HG03095 (cell line): ENCODE data around the gene ISOC2.

ENCODE experiments used
- ATAC-seq: cut with Tn5 transposase; IDR thresholded peaks from one replicate; pipeline ENCODE4 v1.9.1; 2021; ENCODE audit warnings: moderate library complexity; ENCODE audit not compliant: unreplicated experiment

ISOC2 gene

GRCh38 chr19:55479451-55480230 is 18.2 kb upstream of the ISOC2 start:
- ATAC-seq, result no peak

- ATAC-seq, result no peak
Observed at GRCh38 chr19:55479045-55479444, 17.6 kb upstream of the ISOC2 start.

- no peak for ATAC-seq
Observed at GRCh38 chr19:55478364-55478763, 16.9 kb upstream of the ISOC2 start.

- no peak for ATAC-seq
Observed at GRCh38 chr19:55477905-55478304, 16.5 kb upstream of the ISOC2 start.

GRCh38 chr19:55476100-55476775 is 14.8 kb upstream of the ISOC2 start, which contains the start of gene ZNF628:
Gene ZNF628 (plus strand): TSS chr19:55476617. CDS start chr19:55479911, 3,294 bp downstream.
- ATAC-seq, result peak; percentile 84

- no peak for ATAC-seq
Observed at GRCh38 chr19:55474269-55475265, 13.1 kb upstream of the ISOC2 start.

GRCh38 chr19:55473225-55474012 is 12.0 kb upstream of the ISOC2 start:
- no peak for ATAC-seq

GRCh38 chr19:55472463-55472862 is 11.0 kb upstream of the ISOC2 start:
- ATAC-seq, result no peak

GRCh38 chr19:55471266-55471665 is 9.8 kb upstream of the ISOC2 start:
- ATAC-seq, result no peak

- no peak for ATAC-seq
Observed at GRCh38 chr19:55468054-55468393, 6.6 kb upstream of the ISOC2 start.

GRCh38 chr19:55467236-55468053 is 6.0 kb upstream of the ISOC2 start:
- ATAC-seq, result no peak

- ATAC-seq, result no peak
Observed at GRCh38 chr19:55466241-55466614, 4.8 kb upstream of the ISOC2 start.

GRCh38 chr19:55465460-55466240 is 4.2 kb upstream of the ISOC2 start:
- no peak for ATAC-seq

GRCh38 chr19:55464662-55465054 is 3.2 kb upstream of the ISOC2 start, which contains the start of gene C19orf85:
Gene C19orf85 (minus strand): TSS chr19:55464751. CDS start chr19:55464554, 197 bp downstream.
- ATAC-seq, result no peak

GRCh38 chr19:55464039-55464661 is 2.7 kb upstream of the ISOC2 start:
- ATAC-seq, result no peak

- ATAC-seq, result no peak
Observed at GRCh38 chr19:55463583-55464031, 2.2 kb upstream of the ISOC2 start.

- ATAC-seq, result no peak
Observed at GRCh38 chr19:55462722-55463121, 1.3 kb upstream of the ISOC2 start.

GRCh38 chr19:55461974-55462626 is 658 bp upstream of the ISOC2 start:
- ATAC-seq, result no peak
